K562 (cell line): ENCODE data around the gene GDAP2. TPM values are rescaled to one million over a fixed set of nuclear protein-coding genes. Genes with fewer than 3 reads are reported as not detected.

Experiments
- ARID1B ChIP-seq: fragments of 450-650 bp; IDR thresholded peaks from 2 replicates; pipeline ENCODE4 v1.6.1; 2016; ENCODE audit warnings: antibody characterized with exemption, mild to moderate bottlenecking, inconsistent platforms
- FOXP1 ChIP-seq: sonication (generic); formaldehyde crosslinking; IDR thresholded peaks from 2 replicates; pipeline ENCODE4 v1.8.0; 2022; ENCODE audit warnings: mild to moderate bottlenecking, missing genetic modification reagents
- HLTF ChIP-seq: fragments of 450-650 bp; IDR thresholded peaks from 2 replicates; pipeline ENCODE4 v1.6.1; 2016
- NFYB ChIP-seq: IDR thresholded peaks from 2 replicates; pipeline ENCODE4 v1.6.1; 2011; ENCODE audit warnings: mild to moderate bottlenecking, moderate library complexity; ENCODE audit not compliant: insufficient read length; ENCODE audit errors: extremely low read depth
- SIN3B ChIP-seq: fragments of 450-650 bp; IDR thresholded peaks from 2 replicates; pipeline ENCODE4 v1.6.1; 2017; ENCODE audit warnings: low read depth, mild to moderate bottlenecking, moderate library complexity
- SMARCE1 ChIP-seq: fragments of 450-650 bp; IDR thresholded peaks from 2 replicates; pipeline ENCODE4 v1.7.1; 2016; ENCODE audit warnings: mild to moderate bottlenecking
- SRSF1 ChIP-seq: fragments of 200-400 bp; formaldehyde crosslinking; IDR thresholded peaks from 2 replicates; pipeline ENCODE4 v1.6.1; 2017; ENCODE audit warnings: mild to moderate bottlenecking, low read depth, low read length, moderate library complexity
- TAF7 ChIP-seq: fragments of 450-650 bp; IDR thresholded peaks from 2 replicates; pipeline ENCODE4 v1.6.1; 2016; ENCODE audit warnings: missing genetic modification characterization, missing compliant biosample characterization
- XRCC3 ChIP-seq: fragments of 450-650 bp; IDR thresholded peaks from 2 replicates; pipeline ENCODE4 v1.6.1; 2017; ENCODE audit warnings: mild to moderate bottlenecking, moderate library complexity
- ZBTB5 ChIP-seq: fragments of 450-650 bp; IDR thresholded peaks from 2 replicates; pipeline ENCODE4 v1.6.1; 2017; ENCODE audit warnings: antibody characterized with exemption
- ZBTB7A ChIP-seq: IDR thresholded peaks from 2 replicates; pipeline ENCODE4 v1.6.1; 2011; ENCODE audit warnings: low read depth, mild to moderate bottlenecking, low read length, moderate library complexity, borderline replicate concordance; ENCODE audit not compliant: control insufficient read depth
- ZKSCAN1 ChIP-seq: fragments of 150-350 bp; IDR thresholded peaks from 2 replicates; pipeline ENCODE4 v1.6.1; 2016; ENCODE audit warnings: low read depth, low read length
- ZNF23 ChIP-seq: fragments of 250-450 bp; sonication (Bioruptor Pico); IDR thresholded peaks from 2 replicates; pipeline ENCODE4 v1.4.0; 2020; ENCODE audit warnings: mild to moderate bottlenecking
- ZNF589 ChIP-seq: fragments of 200-800 bp; sonication (Bioruptor generic); IDR thresholded peaks from 2 replicates; pipeline ENCODE4 v1.6.1; 2016; ENCODE audit warnings: low read depth, missing genetic modification characterization, missing compliant biosample characterization
- ZNF592 ChIP-seq: fragments of 450-650 bp; IDR thresholded peaks from 2 replicates; pipeline ENCODE4 v1.6.1; 2017; ENCODE audit warnings: antibody characterized with exemption, mild to moderate bottlenecking
- ZNF609 ChIP-seq: sonication (generic); formaldehyde crosslinking; IDR thresholded peaks from 2 replicates; pipeline ENCODE4 v1.8.1; 2023; ENCODE audit warnings: missing genetic modification reagents, mild to moderate bottlenecking, borderline replicate concordance
- ZNF830 ChIP-seq: fragments of 250-450 bp; sonication (Bioruptor Pico); IDR thresholded peaks from 2 replicates; pipeline ENCODE4 v1.5.0; 2021; ENCODE audit warnings: mild to moderate bottlenecking
- polyA plus RNA-seq, 8 experiments: library from polyadenylated mRNA; depleted of rRNA in 4 of 8; stranded (reverse) in 5 of 8; unstranded in 3 of 8; fragments of >200 nt; fragmentation: Nextera tagmentation in 2 of 8; fragmentation: Illumina TruSeq in 1 of 8; extraction: Ambion mirVana in 2 of 8; extraction: Trizol in 1 of 8; gene quantifications; 2 replicates each; pipeline versions ENCODE4 v1.2.1 to v1.2.3, GENCODE V29; 2011 to 2014; ENCODE audit warnings: inconsistent platforms in 1 of 8, missing spikeins in 1 of 8
- total RNA-seq, 7 experiments: library from RNA; depleted of rRNA in 6 of 7; stranded (reverse); fragments of >200 nt in 6 of 7; fragmentation: Illumina TruSeq in 2 of 7; extraction: Trizol in 2 of 7; gene quantifications; 2 replicates each; pipeline versions ENCODE4 v1.2.1 to v1.2.3, GENCODE V29; 2011 to 2021; ENCODE audit warnings: low replicate concordance in 1 of 7

Gene GDAP2
- total and polyA plus RNA-seq, 9 of the 15 experiments (the other 6 are each of a cell fraction or from before 2014, with no cell fraction given): 4.1 to 23.1 (median 13.2) TPM

GRCh38 chr1:117929343-117930172, at the start of gene GDAP2, which contains the start of gene WDR3 (continued):
- TF ChIP-seq SIN3B (peak; percentile 75; the same call in 1 of the 2 replicates), HLTF (no peak), SMARCE1 (0 out of 2 replicates have a peak, but pooled peaks have one; percentile 39), ZNF609 (CRISPR knock-in tag) (0 out of 2 replicates have a peak, but pooled peaks have one; percentile 61), ZNF23 (CRISPR knock-in tag) (no peak), ZKSCAN1 (no peak), TAF7 (tag) (0 out of 2 replicates have a peak, but pooled peaks have one; percentile 9), ARID1B (0 out of 2 replicates have a peak, but pooled peaks have one; percentile 3), NFYB (peak; percentile 63), XRCC3 (no peak), SRSF1 (no peak), ZNF589 (CRISPR knock-in tag) (no peak), ZBTB7A (no peak), FOXP1 (no peak), ZNF830 (CRISPR knock-in tag) (no peak), ZBTB5 (no peak), ZNF592 (no peak)
